EH (cell line): Measurements from ENCODE around the gene PRKCH.

Experiments
- DNase-seq: peaks from one replicate; pipeline ENCODE4 v3.0.0-alpha.2; 2015; ENCODE audit warnings: low read depth

Gene PRKCH

GRCh38 chr14:61553730-61554641, 232.6 kb downstream of the PRKCH start:
- peak; percentile 100 for DNase-seq

GRCh38 chr14:61555056-61555838, 233.9 kb downstream of the PRKCH start:
- peak; percentile 90 for DNase-seq

- DNase-seq: no peak
Measured at GRCh38 chr14:61556455-61556854, 235.1 kb downstream of the PRKCH start.

GRCh38 chr14:61557262-61557661, 235.9 kb downstream of the PRKCH start:
- DNase-seq: peak; percentile 40

GRCh38 chr14:61557854-61558253, 236.5 kb downstream of the PRKCH start:
- no peak for DNase-seq

GRCh38 chr14:61558271-61558670, 236.9 kb downstream of the PRKCH start:
- no peak for DNase-seq

- DNase-seq: no peak
Measured at GRCh38 chr14:61559641-61560201, 238.3 kb downstream of the PRKCH start.

- peak; percentile 38 for DNase-seq
Measured at GRCh38 chr14:61560323-61560722, 238.9 kb downstream of the PRKCH start.

- DNase-seq: peak; percentile 91
Measured at GRCh38 chr14:61561104-61561503, 239.7 kb downstream of the PRKCH start.

GRCh38 chr14:61561657-61562276, 240.4 kb downstream of the PRKCH start:
- peak; percentile 100 for DNase-seq

GRCh38 chr14:61562321-61563161, 241.2 kb downstream of the PRKCH start:
- DNase-seq: peak; percentile 100

- no peak for DNase-seq
Measured at GRCh38 chr14:61563162-61563511, 241.8 kb downstream of the PRKCH start.

GRCh38 chr14:61563880-61564617, 242.7 kb downstream of the PRKCH start:
- DNase-seq: no peak

GRCh38 chr14:61564618-61565091, 243.3 kb downstream of the PRKCH start:
- peak; percentile 97 for DNase-seq

GRCh38 chr14:61565181-61565580, 243.8 kb downstream of the PRKCH start:
- peak; percentile 75 for DNase-seq

- peak; percentile 90 for DNase-seq
Measured at GRCh38 chr14:61565836-61566536, 244.6 kb downstream of the PRKCH start.

GRCh38 chr14:61566537-61567225, 245.3 kb downstream of the PRKCH start:
- peak; percentile 79 for DNase-seq

GRCh38 chr14:61567838-61568571, 246.6 kb downstream of the PRKCH start:
- no peak for DNase-seq
